Osteoblast (primary cell): ENCODE results near the gene ELOVL5. TPM values are rescaled to one million over a fixed set of nuclear protein-coding genes. Genes with fewer than 3 reads are reported as not detected.
A peak's percentile ranks its signal among the peaks of the same experiment; 100 is the strongest.

Experiments
- DNase-seq: peaks from one replicate; pipeline ENCODE4 v3.0.0; 2011; ENCODE audit warnings: low spot score, mixed read lengths; ENCODE audit not compliant: insufficient read length; ENCODE audit errors: missing footprints
- H2AFZ ChIP-seq: 2 replicates; pipeline ENCODE4 v1.6.0; 2011; ENCODE audit warnings: mild to moderate bottlenecking, low read length
- H3K27ac ChIP-seq: 2 replicates; pipeline ENCODE4 v1.5.1; 2011; ENCODE audit warnings: mild to moderate bottlenecking, low read depth, low read length, moderate library complexity
- H3K27me3 ChIP-seq: 2 replicates; pipeline ENCODE4 v1.6.0; 2012; ENCODE audit warnings: mild to moderate bottlenecking, control low read depth, inconsistent platforms, low read length, moderate library complexity; ENCODE audit not compliant: insufficient read depth
- H3K36me3 ChIP-seq: 2 replicates; pipeline ENCODE4 v1.5.1; 2011; ENCODE audit warnings: mild to moderate bottlenecking, low read length, control low read depth, moderate library complexity; ENCODE audit not compliant: insufficient read depth
- H3K4me1 ChIP-seq: 2 replicates; pipeline ENCODE4 v1.5.1; 2011; ENCODE audit warnings: mild to moderate bottlenecking, low read length, control low read depth, moderate library complexity; ENCODE audit not compliant: insufficient read depth
- H3K4me2 ChIP-seq: 2 replicates; pipeline ENCODE4 v1.6.0; 2011; ENCODE audit warnings: mild to moderate bottlenecking, low read length; ENCODE audit not compliant: insufficient read depth
- H3K4me3 ChIP-seq: fragments of 200-600 bp; sonication (generic); 3 replicates; pipeline ENCODE4 v1.5.1; 2012; ENCODE audit warnings: mild to moderate bottlenecking, low read length, inconsistent platforms; ENCODE audit not compliant: insufficient read depth
- H3K79me2 ChIP-seq: 2 replicates; pipeline ENCODE4 v1.6.0; 2012; ENCODE audit warnings: mild to moderate bottlenecking, low read length, control low read depth, inconsistent platforms; ENCODE audit not compliant: insufficient read depth
- H3K9me3 ChIP-seq: 2 replicates; pipeline ENCODE4 v1.5.1; 2011; ENCODE audit warnings: low read depth, low read length, control low read depth
- H4K20me1 ChIP-seq: 2 replicates; pipeline ENCODE4 v1.6.0; 2012; ENCODE audit warnings: mild to moderate bottlenecking, low read length, control low read depth; ENCODE audit not compliant: insufficient read depth
- CTCF ChIP-seq: IDR thresholded peaks from 2 replicates; pipeline ENCODE4 v1.5.1; 2011; ENCODE audit warnings: mild to moderate bottlenecking, low read depth, low read length, moderate library complexity; ENCODE audit errors: extremely low read depth
- total RNA-seq: library from RNA; depleted of rRNA; stranded (reverse); fragments of >200 nt; gene quantifications from 2 replicates; pipeline ENCODE4 v1.2.3, GENCODE V29; 2012

The ELOVL5 gene
- total RNA-seq, 1 donor: 75.3 TPM

- Histone ChIP-seq H3K9me3 (no peaks in the 10 kb centered on the region), H3K79me2 (peaks cover 54% of the 10 kb centered on the region), H2AFZ (no peak overlapping the region), H3K27ac (no peak overlapping the region), H4K20me1 (peaks cover 8% of the 10 kb centered on the region), H3K27me3 (no peaks in the 10 kb centered on the region), H3K36me3 (peaks cover 7% of the 10 kb centered on the region), H3K4me1 (peaks cover 20% of the 10 kb centered on the region), H3K4me2 (no peak overlapping the region), H3K4me3 (no peak overlapping the region)
- TF ChIP-seq CTCF: no peak
- DNase-seq: no peak
These were observed 51.7 kb downstream of the ELOVL5 start for GRCh38 chr6:53297004-53297403.

GRCh38 chr6:53295176-53295575 lies 53.6 kb downstream of the ELOVL5 start:
- no peak overlapping the region for H3K4me3 ChIP-seq
- DNase-seq: no peak
- TF ChIP-seq CTCF: no peak
- H3K79me2 ChIP-seq: peaks cover 36% of the 10 kb centered on the region
- H2AFZ ChIP-seq: no peak overlapping the region
- no peaks in the 10 kb centered on the region for H3K27me3 ChIP-seq
- H3K27ac ChIP-seq: no peak overlapping the region
- peaks cover 5% of the 10 kb centered on the region for H3K4me1 ChIP-seq
- peaks cover 1% of the 10 kb centered on the region for H4K20me1 ChIP-seq
- no peaks in the 10 kb centered on the region for H3K9me3 ChIP-seq
- peaks cover 7% of the 10 kb centered on the region for H3K36me3 ChIP-seq
- H3K4me2 ChIP-seq: no peak overlapping the region

- Histone ChIP-seq H4K20me1 (no peaks in the 10 kb centered on the region), H3K27me3 (no peaks in the 10 kb centered on the region), H3K79me2 (peaks cover 31% of the 10 kb centered on the region), H3K4me2 (no peak overlapping the region), H3K9me3 (no peaks in the 10 kb centered on the region), H2AFZ (no peak overlapping the region), H3K36me3 (peaks cover 11% of the 10 kb centered on the region), H3K4me3 (no peak overlapping the region), H3K4me1 (peaks cover 5% of the 10 kb centered on the region), H3K27ac (no peak overlapping the region)
- TF ChIP-seq CTCF: no peak
- DNase-seq: no peak
These were observed 54.1 kb downstream of the ELOVL5 start for GRCh38 chr6:53294611-53295010.

GRCh38 chr6:53294095-53294494 lies 54.7 kb downstream of the ELOVL5 start:
- peaks cover 25% of the 10 kb centered on the region for H3K79me2 ChIP-seq
- no peaks in the 10 kb centered on the region for H3K27me3 ChIP-seq
- H3K36me3 ChIP-seq: peaks cover 12% of the 10 kb centered on the region
- no peak overlapping the region for H2AFZ ChIP-seq
- H4K20me1 ChIP-seq: no peaks in the 10 kb centered on the region
- H3K9me3 ChIP-seq: no peaks in the 10 kb centered on the region
- peak; percentile 61 for TF ChIP-seq CTCF
- no peak overlapping the region for H3K4me3 ChIP-seq
- no peak overlapping the region for H3K4me2 ChIP-seq
- no peak overlapping the region for H3K27ac ChIP-seq
- no peak for DNase-seq
- peaks cover 5% of the 10 kb centered on the region for H3K4me1 ChIP-seq
